Suprapubic skin (tissue), 4 donors: ENCODE measurements around the gene C14orf119. TPM values are rescaled to one million over a fixed set of nuclear protein-coding genes. Genes with fewer than 3 reads are reported as not detected.

Experiments
- DNase-seq, 2 donors: peaks; one replicate each; pipeline ENCODE4 v3.0.0-alpha.2; 2019; ENCODE audit warnings: low spot score in 2 of 2
- H3K27ac ChIP-seq: fragments of 200-600 bp; sonication (generic); one replicate; pipeline ENCODE4 v1.5.1; 2019
- H3K27me3 ChIP-seq: fragments of 200-600 bp; sonication (generic); one replicate; pipeline ENCODE4 v1.5.1; 2019
- H3K36me3 ChIP-seq: fragments of 200-600 bp; sonication (generic); one replicate; pipeline ENCODE4 v1.5.1; 2019
- H3K4me1 ChIP-seq: fragments of 200-600 bp; sonication (generic); one replicate; pipeline ENCODE4 v1.5.1; 2019
- H3K4me3 ChIP-seq: fragments of 200-600 bp; sonication (generic); one replicate; pipeline ENCODE4 v1.5.1; 2019; ENCODE audit warnings: mild to moderate bottlenecking
- H3K9me3 ChIP-seq: fragments of 200-600 bp; sonication (generic); one replicate; pipeline ENCODE4 v1.5.1; 2019
- CTCF ChIP-seq, 2 donors: fragments of 200-600 bp in 1 of 2; fragments of 450-650 bp in 1 of 2; sonication (generic) in 1 of 2; IDR thresholded peaks; one replicate each; pipeline ENCODE4 v1.5.1; 2016 to 2019; ENCODE audit warnings: antibody characterized with exemption in 2 of 2, mild to moderate bottlenecking in 1 of 2, moderate library complexity in 1 of 2
- EP300 ChIP-seq: sonication (generic); formaldehyde crosslinking; IDR thresholded peaks from one replicate; pipeline ENCODE4 v1.6.1; 2017; ENCODE audit warnings: antibody characterized with exemption
- POLR2A ChIP-seq, 2 donors: fragments of 450-650 bp; IDR thresholded peaks; one replicate each; pipeline ENCODE4 v1.6.1; 2017; ENCODE audit warnings: antibody characterized with exemption in 2 of 2, mild to moderate bottlenecking in 2 of 2, moderate library complexity in 2 of 2
- POLR2AphosphoS5 ChIP-seq, 3 donors: sonication (generic); formaldehyde crosslinking; IDR thresholded peaks; one replicate each; pipeline ENCODE4 v1.6.1; 2017; ENCODE audit warnings: antibody characterized with exemption in 3 of 3
- WGBS: methylation state at CpG from one replicate; pipeline ENCODE4 v1.1.5; 2018; 5-methylcytosine and 5-hydroxymethylcytosine counted together
- total RNA-seq, 4 donors: library from RNA; depleted of rRNA; stranded (reverse); fragments of >200 nt; gene quantifications; one replicate each; pipeline ENCODE4 v1.1.0, GENCODE V29; 2016

The C14orf119 gene
- total RNA-seq, 4 donors from 2014 or later = 10.1 to 22.7 (median 18.6) TPM

DNA sequence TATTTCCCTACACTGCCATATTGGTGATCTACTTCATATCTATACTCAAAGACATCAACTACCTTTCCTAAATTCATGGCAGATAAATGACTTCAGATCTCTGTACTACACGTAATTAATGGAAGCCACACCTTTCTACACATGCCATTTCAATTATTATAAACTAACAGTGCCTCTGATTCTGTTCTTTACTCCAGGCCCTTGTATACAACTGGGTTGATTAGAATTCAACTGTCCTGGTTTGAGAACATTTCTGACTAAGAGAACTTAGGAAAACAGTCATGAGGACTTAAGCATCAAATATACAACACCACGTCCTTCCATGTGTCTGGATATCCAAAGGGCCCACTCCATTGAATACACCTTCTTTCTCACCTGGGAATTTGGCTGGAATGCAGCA is 2.2 kb upstream of the C14orf119 start:
- H3K36me3 ChIP-seq = peaks cover 51% of the 10 kb centered on the region
- WGBS = 57% methylated on average over 2 of the region's 2 CpGs
- H3K4me1 ChIP-seq = peaks cover 39% of the 10 kb centered on the region
- DNase-seq = no peak
- no peak overlapping the region for H3K4me3 ChIP-seq
- H3K27me3 ChIP-seq = no peaks in the 10 kb centered on the region
- H3K27ac ChIP-seq = no peak overlapping the region
- no peak for TF ChIP-seq POLR2AphosphoS5 (IDR thresholded peaks at IDR 0.05)
- H3K9me3 ChIP-seq = no peaks in the 10 kb centered on the region

- Histone ChIP-seq H3K36me3 (peaks cover 51% of the 10 kb centered on the region), H3K9me3 (no peaks in the 10 kb centered on the region), H3K4me3 (peak overlapping the region; percentile 74), H3K27me3 (no peaks in the 10 kb centered on the region), H3K4me1 (peaks cover 39% of the 10 kb centered on the region), H3K27ac (no peak overlapping the region)
- no peak for DNase-seq
- WGBS = 85% methylated on average over 2 of the region's 2 CpGs
- TF ChIP-seq POLR2AphosphoS5 (IDR thresholded peaks at IDR 0.05) (no peak), EP300 (no peak), POLR2A (IDR thresholded peaks at IDR 0.05) (no peak), CTCF (IDR thresholded peaks at IDR 0.05) (no peak)
These were observed 1.8 kb upstream of the C14orf119 start for GRCh38 chr14:23093526-23093925.

- Histone ChIP-seq H3K27ac (peak overlapping the region; percentile 99), H3K4me3 (peak overlapping the region; percentile 74), H3K27me3 (no peaks in the 10 kb centered on the region), H3K9me3 (no peaks in the 10 kb centered on the region), H3K36me3 (peaks cover 48% of the 10 kb centered on the region), H3K4me1 (peaks cover 39% of the 10 kb centered on the region)
- WGBS = under 1% methylated on average over 14 of the region's 14 CpGs
- no peak for TF ChIP-seq EP300
- TF ChIP-seq POLR2AphosphoS5 (IDR thresholded peaks at IDR 0.05) = no peak
- TF ChIP-seq CTCF (IDR thresholded peaks at IDR 0.05) = no peak
- no peak for TF ChIP-seq POLR2A (IDR thresholded peaks at IDR 0.05)
- DNase-seq = no peak
These were observed 1.2 kb upstream of the C14orf119 start for GRCh38 chr14:23093991-23094665.

DNA sequence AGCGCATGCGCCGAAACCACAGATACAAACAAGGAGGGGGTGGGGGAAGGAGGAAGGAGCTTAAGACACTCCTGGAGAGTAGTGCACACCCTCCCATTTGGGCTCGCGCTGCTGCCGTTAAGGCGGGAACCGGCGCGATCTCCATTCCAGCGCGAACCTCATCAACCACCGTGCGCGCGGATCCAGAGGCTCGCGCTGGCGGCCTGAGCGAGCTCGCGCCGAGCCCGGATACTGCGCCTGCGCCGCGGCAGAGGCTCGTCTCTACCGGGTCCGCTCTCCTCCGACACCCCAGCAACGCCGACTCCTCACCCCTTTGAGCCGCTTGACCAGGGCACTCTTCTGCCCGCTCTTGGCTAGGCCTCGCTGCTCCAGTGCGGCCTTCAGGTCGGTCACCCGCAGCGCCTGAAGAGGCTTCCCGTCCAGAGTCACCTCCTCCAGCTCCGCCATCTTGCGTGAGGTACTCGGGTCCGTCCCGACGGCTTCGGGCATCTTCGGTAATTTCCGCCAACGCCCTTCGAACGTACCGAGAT is 574 bp upstream of the C14orf119 start, which contains the start of gene ACIN1:
Gene ACIN1 (minus strand): TSS at position 471 of the 530 bp plus-strand sequence. CDS start 24 bp downstream, at position 447.
- peak in 1 of 2 donors; percentile 66 for TF ChIP-seq POLR2A (IDR thresholded peaks at IDR 0.05)
- TF ChIP-seq CTCF (IDR thresholded peaks at IDR 0.05) = no peak
- TF ChIP-seq POLR2AphosphoS5 (IDR thresholded peaks at IDR 0.05) = peak; percentile 18 to 77 (median 41)
- TF ChIP-seq EP300 = no peak
- Histone ChIP-seq H3K36me3 (peaks cover 42% of the 10 kb centered on the region), H3K4me3 (peak within 1 kb of the TSS; percentile 74), H3K4me1 (peaks cover 39% of the 10 kb centered on the region), H3K27ac (peak within 1 kb of the TSS; percentile 99), H3K9me3 (no peaks in the 10 kb centered on the region), H3K27me3 (no peaks in the 10 kb centered on the region)
- DNase-seq = peak; percentile 85 to 88
- under 1% methylated on average over 55 of the region's 55 CpGs for WGBS

GRCh38 chr14:23097786-23098185 is 2.5 kb downstream of the C14orf119 start:
- peaks cover 30% of the 10 kb centered on the region for H3K4me1 ChIP-seq
- 91% methylated on average over 7 of the region's 7 CpGs for WGBS
- DNase-seq = peak in 1 of 2 donors; percentile 41
- peaks cover 16% of the 10 kb centered on the region for H3K36me3 ChIP-seq
- no peaks in the 10 kb centered on the region for H3K9me3 ChIP-seq
- H3K27me3 ChIP-seq = no peaks in the 10 kb centered on the region
- H3K4me3 ChIP-seq = no peak overlapping the region
- H3K27ac ChIP-seq = no peak overlapping the region
- TF ChIP-seq POLR2AphosphoS5 (IDR thresholded peaks at IDR 0.05) (no peak), EP300 (no peak), CTCF (IDR thresholded peaks at IDR 0.05) (no peak)
